Ishikawa (cell line): ENCODE results near the gene VPS41.

Experiments
- CEBPB ChIP-seq: IDR thresholded peaks from 2 replicates; pipeline ENCODE4 v1.6.1; 2012
- EP300 ChIP-seq: IDR thresholded peaks from 2 replicates; pipeline ENCODE4 v1.6.1; 2012; ENCODE audit warnings: borderline replicate concordance
- FOXM1 ChIP-seq: IDR thresholded peaks from 2 replicates; pipeline ENCODE4 v1.6.1; 2012; ENCODE audit warnings: low read depth, borderline replicate concordance
- TAF1 ChIP-seq: IDR thresholded peaks from 2 replicates; pipeline ENCODE4 v1.6.1; 2012; ENCODE audit warnings: low read depth, mild to moderate bottlenecking
- YY1 ChIP-seq: IDR thresholded peaks from 2 replicates; pipeline ENCODE4 v1.6.1; 2012; ENCODE audit warnings: low read depth
- ZBTB7A ChIP-seq: IDR thresholded peaks from 2 replicates; pipeline ENCODE4 v1.6.1; 2012; ENCODE audit warnings: low read depth
- TF ChIP-seq, protein P1 (sequence below): IDR thresholded peaks from 2 replicates; pipeline ENCODE4 v1.6.1; 2012
- TF ChIP-seq, protein P2 (sequence below): IDR thresholded peaks from 2 replicates; pipeline ENCODE4 v1.6.1; 2012; ENCODE audit warnings: low read depth, mild to moderate bottlenecking

DNA sequence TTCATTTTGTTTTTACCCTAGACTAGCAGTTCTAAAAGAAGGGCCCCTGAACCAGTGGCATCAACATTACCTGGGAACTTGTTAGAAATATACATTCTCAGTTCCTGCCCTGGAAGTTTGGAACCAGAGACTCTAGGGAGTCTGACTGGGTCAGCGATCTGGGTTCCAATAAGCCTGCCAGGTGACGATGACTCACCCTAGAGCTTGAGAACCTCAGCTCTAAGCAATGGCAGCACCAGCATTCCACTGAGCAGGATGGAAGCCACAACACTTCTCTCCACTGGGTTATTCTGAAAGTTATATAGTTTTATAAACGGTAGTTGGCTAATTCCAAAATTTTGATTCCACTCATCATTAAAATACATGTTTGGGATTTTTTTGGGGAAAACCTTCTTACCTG lies 180.8 kb downstream of the VPS41 start:
- TF ChIP-seq, protein P1, sequence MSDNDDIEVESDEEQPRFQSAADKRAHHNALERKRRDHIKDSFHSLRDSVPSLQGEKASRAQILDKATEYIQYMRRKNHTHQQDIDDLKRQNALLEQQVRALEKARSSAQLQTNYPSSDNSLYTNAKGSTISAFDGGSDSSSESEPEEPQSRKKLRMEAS = no peak
- TF ChIP-seq YY1 (no peak), CEBPB (no peak), TAF1 (no peak), EP300 (no peak), FOXM1 (no peak), ZBTB7A (no peak)
- TF ChIP-seq, protein P2, sequence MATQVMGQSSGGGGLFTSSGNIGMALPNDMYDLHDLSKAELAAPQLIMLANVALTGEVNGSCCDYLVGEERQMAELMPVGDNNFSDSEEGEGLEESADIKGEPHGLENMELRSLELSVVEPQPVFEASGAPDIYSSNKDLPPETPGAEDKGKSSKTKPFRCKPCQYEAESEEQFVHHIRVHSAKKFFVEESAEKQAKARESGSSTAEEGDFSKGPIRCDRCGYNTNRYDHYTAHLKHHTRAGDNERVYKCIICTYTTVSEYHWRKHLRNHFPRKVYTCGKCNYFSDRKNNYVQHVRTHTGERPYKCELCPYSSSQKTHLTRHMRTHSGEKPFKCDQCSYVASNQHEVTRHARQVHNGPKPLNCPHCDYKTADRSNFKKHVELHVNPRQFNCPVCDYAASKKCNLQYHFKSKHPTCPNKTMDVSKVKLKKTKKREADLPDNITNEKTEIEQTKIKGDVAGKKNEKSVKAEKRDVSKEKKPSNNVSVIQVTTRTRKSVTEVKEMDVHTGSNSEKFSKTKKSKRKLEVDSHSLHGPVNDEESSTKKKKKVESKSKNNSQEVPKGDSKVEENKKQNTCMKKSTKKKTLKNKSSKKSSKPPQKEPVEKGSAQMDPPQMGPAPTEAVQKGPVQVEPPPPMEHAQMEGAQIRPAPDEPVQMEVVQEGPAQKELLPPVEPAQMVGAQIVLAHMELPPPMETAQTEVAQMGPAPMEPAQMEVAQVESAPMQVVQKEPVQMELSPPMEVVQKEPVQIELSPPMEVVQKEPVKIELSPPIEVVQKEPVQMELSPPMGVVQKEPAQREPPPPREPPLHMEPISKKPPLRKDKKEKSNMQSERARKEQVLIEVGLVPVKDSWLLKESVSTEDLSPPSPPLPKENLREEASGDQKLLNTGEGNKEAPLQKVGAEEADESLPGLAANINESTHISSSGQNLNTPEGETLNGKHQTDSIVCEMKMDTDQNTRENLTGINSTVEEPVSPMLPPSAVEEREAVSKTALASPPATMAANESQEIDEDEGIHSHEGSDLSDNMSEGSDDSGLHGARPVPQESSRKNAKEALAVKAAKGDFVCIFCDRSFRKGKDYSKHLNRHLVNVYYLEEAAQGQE = no peak
